ENCODE results near the gene EFHD1. TPM values are rescaled to one million over a fixed set of nuclear protein-coding genes. Genes with fewer than 3 reads are reported as not detected.
"Not testable (repeated sequence)": the region's sequence is repeated elsewhere in the genome, so short reads cannot be mapped to it uniquely, and the experiment has no call there.

The EFHD1 gene
- total RNA-seq, 1 donor from 2014 or later, result 3.6 TPM

GRCh38 chr2:232674491-232674890 is 41.1 kb downstream of the EFHD1 start:
- DNase-seq (ENCODE audit: low read depth), result no peak
- no peak for TF ChIP-seq CTCF (IDR thresholded peaks at IDR 0.05; ENCODE audit: insufficient read depth, low read length, poor library complexity, severe bottlenecking)
- Histone ChIP-seq H3K4me3 (ENCODE audit: low read depth, low read length) (no peak overlapping the region), H3K36me3 (ENCODE audit: control insufficient read depth, insufficient read depth, low read length) (no peaks in the 10 kb centered on the region), H3K27me3 (ENCODE audit: control insufficient read depth, insufficient read depth, low read length) (no peaks in the 10 kb centered on the region)

- DNase-seq (ENCODE audit: low read depth), result no peak
- Histone ChIP-seq H3K4me3 (ENCODE audit: low read depth, low read length) (no peak overlapping the region), H3K27me3 (ENCODE audit: control insufficient read depth, insufficient read depth, low read length) (no peaks in the 10 kb centered on the region), H3K36me3 (ENCODE audit: control insufficient read depth, insufficient read depth, low read length) (no peaks in the 10 kb centered on the region)
- TF ChIP-seq CTCF (IDR thresholded peaks at IDR 0.05; ENCODE audit: insufficient read depth, low read length, poor library complexity, severe bottlenecking), result no peak
These were observed 42.0 kb downstream of the EFHD1 start for GRCh38 chr2:232675381-232675780.

- no peaks in the 10 kb centered on the region for H3K36me3 ChIP-seq (ENCODE audit: control insufficient read depth, insufficient read depth, low read length)
- no peak for TF ChIP-seq CTCF (IDR thresholded peaks at IDR 0.05; ENCODE audit: insufficient read depth, low read length, poor library complexity, severe bottlenecking)
- H3K27me3 ChIP-seq (ENCODE audit: control insufficient read depth, insufficient read depth, low read length), result peaks cover 3% of the 10 kb centered on the region
- DNase-seq (ENCODE audit: low read depth), result no peak
- no peak overlapping the region for H3K4me3 ChIP-seq (ENCODE audit: low read depth, low read length)
These were observed 46.6 kb downstream of the EFHD1 start for GRCh38 chr2:232680006-232680405.

GRCh38 chr2:232681527-232681926 is 48.1 kb downstream of the EFHD1 start:
- no peaks in the 10 kb centered on the region for H3K36me3 ChIP-seq (ENCODE audit: control insufficient read depth, insufficient read depth, low read length)
- no peak for TF ChIP-seq CTCF (IDR thresholded peaks at IDR 0.05; ENCODE audit: insufficient read depth, low read length, poor library complexity, severe bottlenecking)
- DNase-seq (ENCODE audit: low read depth), result no peak
- no peak overlapping the region for H3K4me3 ChIP-seq (ENCODE audit: low read depth, low read length)
- H3K27me3 ChIP-seq (ENCODE audit: control insufficient read depth, insufficient read depth, low read length), result peaks cover 3% of the 10 kb centered on the region

- TF ChIP-seq CTCF (IDR thresholded peaks at IDR 0.05; ENCODE audit: insufficient read depth, low read length, poor library complexity, severe bottlenecking), result no peak
- no peak overlapping the region for H3K4me3 ChIP-seq (ENCODE audit: low read depth, low read length)
- no peak for DNase-seq (ENCODE audit: low read depth)
- no peaks in the 10 kb centered on the region for H3K36me3 ChIP-seq (ENCODE audit: control insufficient read depth, insufficient read depth, low read length)
- H3K27me3 ChIP-seq (ENCODE audit: control insufficient read depth, insufficient read depth, low read length), result peaks cover 3% of the 10 kb centered on the region
These were observed 50.0 kb downstream of the EFHD1 start for GRCh38 chr2:232683368-232683767.

DNA sequence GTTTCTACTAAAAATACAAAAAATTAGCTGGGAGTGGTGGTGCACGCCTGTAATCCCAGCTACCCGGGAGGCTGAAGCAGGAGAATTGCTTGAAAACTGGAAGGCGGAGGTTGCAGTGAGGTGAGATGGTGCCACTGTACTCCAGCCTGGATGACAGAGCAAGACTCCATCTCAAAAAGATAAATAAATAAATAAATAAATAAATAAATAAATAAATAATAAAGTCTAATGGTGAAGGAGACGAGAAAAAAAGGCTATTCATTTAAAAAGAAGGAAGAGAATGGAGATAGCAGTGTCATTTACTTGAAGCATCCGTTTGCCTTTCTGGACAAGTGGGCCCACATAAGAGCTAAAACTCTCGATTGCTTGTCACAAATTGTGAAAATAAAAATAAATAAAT is 52.0 kb downstream of the EFHD1 start:
- H3K4me3 ChIP-seq (ENCODE audit: low read depth, low read length); DNase-seq (ENCODE audit: low read depth); H3K36me3 ChIP-seq (ENCODE audit: control insufficient read depth, insufficient read depth, low read length); H3K27me3 ChIP-seq (ENCODE audit: control insufficient read depth, insufficient read depth, low read length): not testable (repeated sequence)

Data from kidney epithelial cell (primary cell).